HCT116 (cell line): Measurements from ENCODE around the gene NDUFV3. TPM values are rescaled to one million over a fixed set of nuclear protein-coding genes. Genes with fewer than 3 reads are reported as not detected.

Experiments used
- ATAC-seq: fragments of 200-7000 bp; cut with Tn5 transposase; 2 replicates; pipeline ENCODE4 v1.9.1; 2020; ENCODE audit warnings: mild to moderate bottlenecking, moderate library complexity
- BruUV-seq: library from RNA; stranded (reverse); fragments of 400-500 nt; replicated peaks from 2 replicates; lab custom pipeline; 2021; lab: Mats Ljungman, UMichigan
- CTCF ChIA-PET: fragments of 300-600 bp; sonication (Branson Sonifier 250); formaldehyde crosslinking; loops from one replicate; lab custom pipeline; 2021; ENCODE audit warnings: antibody characterized with exemption; lab: Charles Lee
- POLR2A ChIA-PET: fragments of 300-600, 350-600 bp; sonication (Branson Sonifier 250); formaldehyde crosslinking; loops from one replicate; lab custom pipeline; 2021; ENCODE audit warnings: antibody characterized with exemption; lab: Charles Lee
- RAD21 ChIA-PET, 2 experiments: fragments of 300-600 bp; sonication (Branson Sonifier 250); formaldehyde crosslinking; loops; one replicate each; lab custom pipeline; 2023; ENCODE audit warnings: low total read pairs in 2 of 2; ENCODE audit not compliant: uncharacterized antibody in 2 of 2, unreplicated experiment in 2 of 2, low non-redundant PET in 1 of 2; lab: Charles Lee
- DNase-seq: peaks from one replicate; pipeline ENCODE4 v3.0.0-alpha.2; 2010; ENCODE audit warnings: low read depth, low spot score
- H2AFZ ChIP-seq: fragments of 200-600 bp; shearing (Covaris generic), sonication (generic); 2 replicates; pipeline ENCODE4 v1.6.1; 2017; ENCODE audit warnings: low read depth, mixed run types, mixed read lengths, antibody characterized with exemption, low read length; ENCODE audit not compliant: poor library complexity, severe bottlenecking
- H3K27ac ChIP-seq: 2 replicates; pipeline ENCODE4 v1.5.1; 2012; ENCODE audit warnings: low read depth, low read length
- H3K27me3 ChIP-seq: fragments of 200-600 bp; sonication (generic); 2 replicates; pipeline ENCODE4 v1.6.1; 2016; ENCODE audit warnings: mixed run types, low read length, mixed read lengths; ENCODE audit not compliant: insufficient read depth
- H3K36me3 ChIP-seq, 2 experiments: fragments of 200-500 bp in 1 of 2; fragments of 200-600 bp in 1 of 2; sonication (Bioruptor generic) in 1 of 2; sonication (generic) in 1 of 2; 2 replicates each; pipeline versions ENCODE4 v1.5.1 to v1.6.1; 2014 to 2016; ENCODE audit warnings: low read length in 2 of 2, inconsistent platforms in 1 of 2, mixed read lengths in 1 of 2, mixed run types in 1 of 2; ENCODE audit not compliant: insufficient read depth in 2 of 2, control insufficient read depth in 1 of 2
- H3K4me1 ChIP-seq, 2 experiments: fragments of 200-600 bp in 1 of 2; sonication (generic) in 1 of 2; 2 replicates each; pipeline versions ENCODE4 v1.5.1 to v1.6.1; 2012 to 2017; ENCODE audit warnings: low read length in 2 of 2, inconsistent platforms in 1 of 2, mild to moderate bottlenecking in 1 of 2, mixed read lengths in 1 of 2, mixed run types in 1 of 2, moderate library complexity in 1 of 2; ENCODE audit not compliant: insufficient read depth in 2 of 2, control insufficient read depth in 1 of 2
- H3K4me2 ChIP-seq: fragments of 200-600 bp; sonication (generic); 2 replicates; pipeline ENCODE4 v1.6.1; 2017; ENCODE audit warnings: mixed run types, low read length, mixed read lengths
- H3K4me3 ChIP-seq, 2 experiments: fragments of 200-600 bp in 1 of 2; sonication (generic) in 1 of 2; replicated peaks in 1 of 2; 2 replicates each; pipeline ENCODE4 v1.5.1; 2011 to 2016; ENCODE audit warnings: low read length in 2 of 2, control low read depth in 1 of 2, low read depth in 1 of 2, mild to moderate bottlenecking in 1 of 2, mixed read lengths in 1 of 2, mixed run types in 1 of 2
- H3K79me2 ChIP-seq: fragments of 200-600 bp; sonication (generic); 2 replicates; pipeline ENCODE4 v1.6.1; 2017; ENCODE audit warnings: mild to moderate bottlenecking, mixed run types, low read length, moderate library complexity, mixed read lengths; ENCODE audit not compliant: insufficient read depth
- H3K9ac ChIP-seq: fragments of 200-600 bp; sonication (generic); 2 replicates; pipeline ENCODE4 v1.6.1; 2016; ENCODE audit warnings: low read length, mixed read lengths
- H3K9me2 ChIP-seq: fragments of 200-600 bp; sonication (generic), shearing (Covaris generic); 2 replicates; pipeline ENCODE4 v1.6.1; 2017; ENCODE audit warnings: mixed run types, mild to moderate bottlenecking, moderate library complexity; ENCODE audit not compliant: insufficient read depth
- H3K9me3 ChIP-seq, 2 experiments: fragments of 200-500 bp in 1 of 2; fragments of 200-600 bp in 1 of 2; sonication (Bioruptor generic) in 1 of 2; sonication (generic) in 1 of 2; 2 replicates each; pipeline ENCODE4 v1.6.1; 2014 to 2017; ENCODE audit warnings: low read length in 2 of 2, mixed read lengths in 2 of 2, inconsistent platforms in 1 of 2, low read depth in 1 of 2, mild to moderate bottlenecking in 1 of 2, mixed run types in 1 of 2, moderate library complexity in 1 of 2; ENCODE audit not compliant: control insufficient read depth in 1 of 2, insufficient read depth in 1 of 2
- H4K20me1 ChIP-seq: fragments of 200-600 bp; sonication (generic), shearing (Covaris generic); 2 replicates; pipeline ENCODE4 v1.6.1; 2017; ENCODE audit warnings: mixed run types, mild to moderate bottlenecking, moderate library complexity; ENCODE audit not compliant: insufficient read depth
- ATF3 ChIP-seq: IDR thresholded peaks from 2 replicates; pipeline ENCODE4 v1.6.1; 2012
- CBX3 ChIP-seq: IDR thresholded peaks from 2 replicates; pipeline ENCODE4 v1.6.1; 2012; ENCODE audit warnings: low read depth
- CEBPB ChIP-seq: IDR thresholded peaks from 2 replicates; pipeline ENCODE4 v1.6.1; 2012; ENCODE audit warnings: low read depth
- CTCF ChIP-seq, 3 experiments: fragments of 200-600 bp in 1 of 3; sonication (generic) in 1 of 3; IDR thresholded peaks in 2 of 3; conservative IDR thresholded peaks in 1 of 3; 2 replicates each; pipeline ENCODE4 v1.5.1; 2012 to 2017; ENCODE audit warnings: low read depth in 2 of 3, low read length in 2 of 3, antibody characterized with exemption in 1 of 3, borderline replicate concordance in 1 of 3, control low read depth in 1 of 3, mild to moderate bottlenecking in 1 of 3, mixed read lengths in 1 of 3, mixed run types in 1 of 3, moderate library complexity in 1 of 3; ENCODE audit not compliant: insufficient read depth in 1 of 3
- EGR1 ChIP-seq: IDR thresholded peaks from 2 replicates; pipeline ENCODE4 v1.6.1; 2012; ENCODE audit warnings: low read depth
- ELF1 ChIP-seq: IDR thresholded peaks from 2 replicates; pipeline ENCODE4 v1.6.1; 2012; ENCODE audit warnings: low read depth, borderline replicate concordance
- EZH2phosphoT487 ChIP-seq: fragments of 200-600 bp; IDR thresholded peaks from 2 replicates; pipeline ENCODE4 v1.6.1; 2018; ENCODE audit warnings: antibody characterized with exemption, borderline replicate concordance
- FOSL1 ChIP-seq: IDR thresholded peaks from 2 replicates; pipeline ENCODE4 v1.6.1; 2012; ENCODE audit warnings: low read depth
- JUND ChIP-seq: IDR thresholded peaks from 2 replicates; pipeline ENCODE4 v1.6.1; 2012
- POLR2A ChIP-seq: IDR thresholded peaks from 2 replicates; pipeline ENCODE4 v1.7.0; 2011; ENCODE audit warnings: borderline replicate concordance; ENCODE audit not compliant: insufficient read depth, insufficient read length; ENCODE audit errors: extremely low read depth
- RAD21 ChIP-seq: IDR thresholded peaks from 2 replicates; pipeline ENCODE4 v1.6.1; 2012; ENCODE audit warnings: low read depth, mild to moderate bottlenecking
- SIN3A ChIP-seq: IDR thresholded peaks from 2 replicates; pipeline ENCODE4 v1.6.1; 2012; ENCODE audit warnings: low read depth
- SP1 ChIP-seq: IDR thresholded peaks from 2 replicates; pipeline ENCODE4 v1.6.1; 2012; ENCODE audit warnings: low read depth
- SRF ChIP-seq: IDR thresholded peaks from 2 replicates; pipeline ENCODE4 v1.6.1; 2012; ENCODE audit warnings: low read depth
- TCF7L2 ChIP-seq: IDR thresholded peaks from 2 replicates; pipeline ENCODE4 v1.7.0; 2011; ENCODE audit warnings: borderline replicate concordance, inconsistent platforms; ENCODE audit not compliant: insufficient read depth, insufficient read length; ENCODE audit errors: extremely low read depth
- YY1 ChIP-seq: IDR thresholded peaks from 2 replicates; pipeline ENCODE4 v1.6.1; 2011; ENCODE audit warnings: low read length, low read depth, moderate library complexity, mild to moderate bottlenecking; ENCODE audit not compliant: insufficient replicate concordance; ENCODE audit errors: extremely low read depth
- ZFX ChIP-seq: fragments of 450-650 bp; IDR thresholded peaks from 2 replicates; pipeline ENCODE4 v1.6.1; 2017
- intact Hi-C: fragments of 100-400 bp; cut with micrococcal nuclease; formaldehyde crosslinking; loops from 2 replicates; pipeline ENCODE4 v1.10.0; 2022
- total RNA-seq: library from RNA; stranded (reverse); gene quantifications from one replicate; pipeline ENCODE4 v1.2.1, GENCODE V29; 2021; ENCODE audit not compliant: unreplicated experiment
- TF ChIP-seq, protein P1 (sequence below): IDR thresholded peaks from 2 replicates; pipeline ENCODE4 v1.6.1; 2011; ENCODE audit warnings: mild to moderate bottlenecking, low read length, moderate library complexity; ENCODE audit not compliant: insufficient replicate concordance; ENCODE audit errors: extremely low read depth
- TF ChIP-seq, protein P2 (sequence below): IDR thresholded peaks from 2 replicates; pipeline ENCODE4 v1.6.1; 2012; ENCODE audit warnings: low read depth

Gene NDUFV3
- total RNA-seq, 1 experiment from 2014 or later, result 35.2 TPM

DNA sequence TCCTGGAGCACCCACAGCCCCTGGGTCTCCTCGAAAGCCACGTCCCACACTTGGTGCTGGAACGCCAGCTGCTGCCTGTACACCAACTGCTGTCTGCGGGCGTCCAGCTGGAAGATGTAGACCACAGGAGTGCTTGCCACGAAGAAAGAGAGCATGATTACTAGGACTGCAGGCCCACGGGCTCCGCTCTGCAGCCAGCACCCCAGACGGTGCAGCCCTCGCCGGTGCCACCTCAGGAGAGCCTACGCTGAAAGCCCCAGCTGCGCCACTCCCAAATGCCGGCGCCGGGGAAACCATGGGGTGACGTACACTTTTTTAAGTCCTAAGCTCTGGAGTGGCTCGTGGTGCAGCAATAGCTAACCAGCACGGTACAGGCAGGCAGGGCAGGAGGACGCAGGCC is 39.5 kb upstream of the NDUFV3 start:
- H3K4me3 ChIP-seq, result no peak overlapping the region
- H3K4me1 ChIP-seq, result no peaks in the 10 kb centered on the region
- no peaks in the 10 kb centered on the region for H3K9me3 ChIP-seq
- no peak overlapping the region for H3K27ac ChIP-seq
- POLR2A ChIA-PET, result no interaction called here
- intact Hi-C loops, result no loop called here
- DNase-seq (no peak), ATAC-seq (no peak)
- H4K20me1 ChIP-seq, result peaks cover 3% of the 10 kb centered on the region; the same call in 1 of the 2 replicates
- H3K79me2 ChIP-seq, result peaks cover 96% of the 10 kb centered on the region
- no peak overlapping the region for H2AFZ ChIP-seq
- RAD21 ChIA-PET, result no interaction called here
- CTCF ChIA-PET, result no interaction called here
- no peak overlapping the region for H3K4me2 ChIP-seq
- no peak overlapping the region for H3K9ac ChIP-seq
- TF ChIP-seq SRF (no peak), YY1 (no peak), EZH2phosphoT487 (no peak), RAD21 (no peak), FOSL1 (no peak), JUND (no peak), CBX3 (no peak), ELF1 (no peak), POLR2A (no peak), CEBPB (no peak), ATF3 (no peak), SP1 (no peak), CTCF (IDR thresholded peaks at IDR 0.05 in 2 of 3, conservative IDR thresholded peaks at IDR 0.05 in 1 of 3; ENCODE audit: borderline replicate concordance in 1 of 3, insufficient read depth in 1 of 3, low read depth in 2 of 3, low read length in 2 of 3) (no peak), TCF7L2 (no peak), SIN3A (no peak), EGR1 (no peak), ZFX (no peak)
- TF ChIP-seq, protein P1, sequence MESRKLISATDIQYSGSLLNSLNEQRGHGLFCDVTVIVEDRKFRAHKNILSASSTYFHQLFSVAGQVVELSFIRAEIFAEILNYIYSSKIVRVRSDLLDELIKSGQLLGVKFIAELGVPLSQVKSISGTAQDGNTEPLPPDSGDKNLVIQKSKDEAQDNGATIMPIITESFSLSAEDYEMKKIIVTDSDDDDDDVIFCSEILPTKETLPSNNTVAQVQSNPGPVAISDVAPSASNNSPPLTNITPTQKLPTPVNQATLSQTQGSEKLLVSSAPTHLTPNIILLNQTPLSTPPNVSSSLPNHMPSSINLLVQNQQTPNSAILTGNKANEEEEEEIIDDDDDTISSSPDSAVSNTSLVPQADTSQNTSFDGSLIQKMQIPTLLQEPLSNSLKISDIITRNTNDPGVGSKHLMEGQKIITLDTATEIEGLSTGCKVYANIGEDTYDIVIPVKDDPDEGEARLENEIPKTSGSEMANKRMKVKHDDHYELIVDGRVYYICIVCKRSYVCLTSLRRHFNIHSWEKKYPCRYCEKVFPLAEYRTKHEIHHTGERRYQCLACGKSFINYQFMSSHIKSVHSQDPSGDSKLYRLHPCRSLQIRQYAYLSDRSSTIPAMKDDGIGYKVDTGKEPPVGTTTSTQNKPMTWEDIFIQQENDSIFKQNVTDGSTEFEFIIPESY, result no peak
- TF ChIP-seq, protein P2, sequence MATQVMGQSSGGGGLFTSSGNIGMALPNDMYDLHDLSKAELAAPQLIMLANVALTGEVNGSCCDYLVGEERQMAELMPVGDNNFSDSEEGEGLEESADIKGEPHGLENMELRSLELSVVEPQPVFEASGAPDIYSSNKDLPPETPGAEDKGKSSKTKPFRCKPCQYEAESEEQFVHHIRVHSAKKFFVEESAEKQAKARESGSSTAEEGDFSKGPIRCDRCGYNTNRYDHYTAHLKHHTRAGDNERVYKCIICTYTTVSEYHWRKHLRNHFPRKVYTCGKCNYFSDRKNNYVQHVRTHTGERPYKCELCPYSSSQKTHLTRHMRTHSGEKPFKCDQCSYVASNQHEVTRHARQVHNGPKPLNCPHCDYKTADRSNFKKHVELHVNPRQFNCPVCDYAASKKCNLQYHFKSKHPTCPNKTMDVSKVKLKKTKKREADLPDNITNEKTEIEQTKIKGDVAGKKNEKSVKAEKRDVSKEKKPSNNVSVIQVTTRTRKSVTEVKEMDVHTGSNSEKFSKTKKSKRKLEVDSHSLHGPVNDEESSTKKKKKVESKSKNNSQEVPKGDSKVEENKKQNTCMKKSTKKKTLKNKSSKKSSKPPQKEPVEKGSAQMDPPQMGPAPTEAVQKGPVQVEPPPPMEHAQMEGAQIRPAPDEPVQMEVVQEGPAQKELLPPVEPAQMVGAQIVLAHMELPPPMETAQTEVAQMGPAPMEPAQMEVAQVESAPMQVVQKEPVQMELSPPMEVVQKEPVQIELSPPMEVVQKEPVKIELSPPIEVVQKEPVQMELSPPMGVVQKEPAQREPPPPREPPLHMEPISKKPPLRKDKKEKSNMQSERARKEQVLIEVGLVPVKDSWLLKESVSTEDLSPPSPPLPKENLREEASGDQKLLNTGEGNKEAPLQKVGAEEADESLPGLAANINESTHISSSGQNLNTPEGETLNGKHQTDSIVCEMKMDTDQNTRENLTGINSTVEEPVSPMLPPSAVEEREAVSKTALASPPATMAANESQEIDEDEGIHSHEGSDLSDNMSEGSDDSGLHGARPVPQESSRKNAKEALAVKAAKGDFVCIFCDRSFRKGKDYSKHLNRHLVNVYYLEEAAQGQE, result no peak
- BruUV-seq, result no TSS peak
- peaks cover 44 to 71% of the 10 kb centered on the region in 2 experiments for H3K36me3 ChIP-seq
- H3K9me2 ChIP-seq, result no peaks in the 10 kb centered on the region
- H3K27me3 ChIP-seq, result no peaks in the 10 kb centered on the region
